Hematopoietic multipotent progenitor cell treated with erythropoietin and hydrocortisone succinate and interleukin-3 and kit ligand, for 15 days (in vitro differentiated cells): ENCODE results near the gene CCS.
"Not testable (repeated sequence)": the region's sequence is repeated elsewhere in the genome, so short reads cannot be mapped to it uniquely, and the experiment has no call there.

Experiments
- DNase-seq: peaks from one replicate; pipeline ENCODE4 v3.0.0-alpha.2; 2015; ENCODE audit warnings: low spot score

CCS gene

GRCh38 chr11:66626382-66626781 is 33.4 kb downstream of the CCS start:
- no peak for DNase-seq

DNA sequence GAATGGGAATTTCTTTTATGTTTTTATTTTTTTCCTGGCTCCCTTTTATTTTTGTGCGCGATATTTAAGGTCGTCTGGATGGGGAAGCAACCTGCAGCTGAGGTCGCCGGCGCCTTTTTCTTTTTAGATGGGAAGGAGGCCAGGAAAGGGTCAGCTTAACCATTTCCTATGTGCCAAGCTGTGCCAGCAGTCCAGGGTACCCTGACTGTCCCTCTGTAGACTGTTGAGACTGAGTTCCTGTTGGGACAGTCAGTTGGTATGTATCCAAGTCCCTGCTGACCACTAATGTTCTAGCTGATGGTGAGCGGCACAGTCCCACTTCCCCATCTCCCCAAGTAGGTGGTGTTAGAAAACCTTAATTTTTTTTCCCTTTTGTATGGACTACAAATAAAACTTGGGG is 33.9 kb downstream of the CCS start:
- no peak for DNase-seq

DNA sequence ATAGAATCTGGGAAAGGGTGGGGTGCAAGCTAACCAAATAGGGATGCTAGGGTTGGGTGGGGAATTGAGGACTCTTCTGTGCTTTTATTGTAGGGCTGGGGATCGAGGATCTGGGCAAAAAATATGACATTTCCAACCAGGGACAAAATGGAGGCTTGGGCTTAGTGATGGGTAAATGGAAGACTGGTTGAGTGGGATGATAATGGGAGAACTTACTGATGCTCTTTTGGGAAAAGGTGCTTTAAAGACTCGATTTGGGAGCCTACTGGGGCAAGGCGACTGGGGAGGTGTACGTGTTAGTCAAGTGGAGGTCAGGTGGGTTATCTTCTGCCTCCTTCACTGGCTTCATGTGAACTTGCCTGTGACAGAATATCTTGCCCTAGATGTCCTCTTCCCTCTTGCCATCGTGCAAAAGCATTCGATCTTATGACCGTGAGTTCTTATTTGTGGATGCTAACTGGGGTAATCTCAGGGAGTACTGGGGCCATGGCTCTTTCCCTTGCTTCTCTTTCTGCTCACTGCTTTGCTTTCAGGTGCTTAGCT is 35.1 kb downstream of the CCS start:
- no peak for DNase-seq

DNA sequence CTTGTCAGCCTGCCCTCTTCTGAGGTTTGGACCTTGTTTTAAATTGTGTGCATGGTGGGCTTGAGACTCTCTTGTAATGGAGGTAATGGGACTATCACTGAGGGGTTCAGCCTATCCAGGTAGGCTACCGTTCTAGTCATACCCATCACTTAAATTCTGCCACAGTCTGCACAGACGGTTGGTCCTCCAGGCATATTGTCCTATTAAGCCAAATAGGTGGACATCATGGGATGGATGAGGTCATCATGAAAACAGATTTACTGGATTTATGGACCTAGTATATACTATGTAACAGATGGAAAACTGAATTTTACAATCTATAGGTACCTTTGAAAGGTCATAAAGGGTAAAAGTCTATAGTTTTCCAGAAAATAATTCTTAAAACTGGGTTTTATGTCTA is 36.4 kb downstream of the CCS start:
- DNase-seq, result no peak

GRCh38 chr11:66631883-66632282 is 38.9 kb downstream of the CCS start:
- no peak for DNase-seq

- DNase-seq, result no peak
Observed at GRCh38 chr11:66632952-66633351, 40.0 kb downstream of the CCS start.

- no peak for DNase-seq
Observed at GRCh38 chr11:66636411-66636810, 43.4 kb downstream of the CCS start.

DNA sequence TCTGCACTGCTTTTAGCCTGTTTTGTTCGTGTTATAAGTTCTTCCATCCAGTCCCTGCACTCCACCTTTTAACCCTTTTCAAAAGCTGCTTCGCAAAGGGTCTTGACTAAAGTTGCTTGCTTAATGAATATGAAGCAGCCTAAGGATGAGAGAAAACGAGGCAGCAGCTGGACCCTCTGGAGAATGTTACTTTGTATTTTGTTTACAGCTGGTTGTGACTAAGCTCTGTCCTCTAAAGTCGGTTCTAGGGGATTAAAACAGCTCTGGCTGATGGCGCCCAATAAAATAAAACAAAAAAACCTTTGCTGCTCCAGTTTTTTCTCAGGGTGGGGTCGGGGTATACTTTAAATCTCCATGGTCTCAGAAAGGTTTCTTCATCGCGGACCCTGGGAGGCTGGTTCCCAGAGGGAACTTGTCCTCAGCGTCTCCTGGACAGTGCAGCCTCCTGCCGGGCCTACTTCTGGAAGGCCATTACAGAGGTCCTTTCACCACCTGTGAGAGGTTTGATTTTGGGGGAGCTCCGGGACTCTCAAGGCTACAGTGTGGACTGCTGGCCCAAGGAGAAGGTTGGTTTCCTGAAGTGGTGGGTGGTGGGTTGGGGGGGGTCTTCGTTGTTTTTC is 44.7 kb downstream of the CCS start:
- DNase-seq, result no peak

GRCh38 chr11:66638177-66639065 is 45.4 kb downstream of the CCS start, which contains the start of gene RBM4:
Gene RBM4, plus strand, starts transcription at chr11:66638703. Its CDS starts 1,009 bp downstream, at chr11:66639712.
- peak; percentile 100 for DNase-seq

GRCh38 chr11:66639066-66639813 is 46.3 kb downstream of the CCS start:
- peak; percentile 28 for DNase-seq

- not testable (repeated sequence) for DNase-seq
Observed at GRCh38 chr11:66639814-66640340, 46.9 kb downstream of the CCS start.

- DNase-seq, result no peak
Observed at GRCh38 chr11:66641834-66642233, 48.8 kb downstream of the CCS start.

DNA sequence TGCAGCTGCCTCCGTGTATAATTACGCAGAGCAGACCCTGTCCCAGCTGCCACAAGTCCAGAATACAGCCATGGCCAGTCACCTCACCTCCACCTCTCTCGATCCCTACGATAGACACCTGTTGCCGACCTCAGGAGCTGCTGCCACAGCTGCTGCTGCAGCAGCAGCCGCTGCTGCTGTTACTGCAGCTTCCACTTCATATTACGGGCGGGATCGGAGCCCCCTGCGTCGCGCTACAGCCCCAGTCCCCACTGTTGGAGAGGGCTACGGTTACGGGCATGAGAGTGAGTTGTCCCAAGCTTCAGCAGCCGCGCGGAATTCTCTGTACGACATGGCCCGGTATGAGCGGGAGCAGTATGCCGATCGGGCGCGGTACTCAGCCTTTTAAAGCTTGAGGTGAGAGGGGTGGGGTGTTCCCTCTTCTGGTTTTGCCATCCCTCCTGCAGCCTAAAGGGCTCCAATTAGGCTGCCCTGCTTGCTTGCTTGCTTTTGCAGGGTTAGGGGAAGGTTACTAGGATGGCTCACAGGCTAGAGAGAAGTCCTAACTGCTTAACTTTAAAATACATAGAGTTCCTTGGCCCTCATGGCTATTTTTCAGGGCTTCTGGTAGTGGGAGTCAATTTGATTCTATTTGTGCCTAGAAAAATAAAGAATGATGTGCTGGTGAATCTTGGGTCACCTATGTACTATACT is 50.9 kb downstream of the CCS start:
- DNase-seq, result no peak

- no peak for DNase-seq
Observed at GRCh38 chr11:66646828-66647227, 53.8 kb downstream of the CCS start.

- no peak for DNase-seq
Observed at GRCh38 chr11:66649903-66650302, 56.9 kb downstream of the CCS start.

GRCh38 chr11:66651016-66651415 is 58.0 kb downstream of the CCS start:
- DNase-seq, result no peak

GRCh38 chr11:66652651-66653050 is 59.7 kb downstream of the CCS start:
- DNase-seq, result no peak

DNA sequence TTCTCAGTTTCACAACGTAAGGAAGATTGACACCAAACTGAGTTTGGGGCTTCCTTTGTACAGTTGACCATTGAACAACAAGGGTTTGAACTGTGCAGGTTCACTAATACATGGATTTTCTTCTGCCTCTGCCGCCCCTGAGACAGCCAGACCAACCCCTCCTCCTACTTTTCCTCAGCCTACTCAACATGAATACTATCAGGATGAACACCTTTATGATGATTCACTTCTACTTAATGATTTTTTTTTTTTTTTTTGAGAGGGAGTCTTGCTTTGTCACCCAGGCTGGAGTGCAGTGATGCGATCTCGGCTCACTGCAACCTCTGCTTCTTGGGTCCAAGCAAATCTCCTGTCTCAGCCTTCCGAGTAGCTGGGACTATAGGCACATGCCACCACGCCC is 60.1 kb downstream of the CCS start:
- no peak for DNase-seq
